ENCODE measurements around the gene ATP6V1B1.
"Not testable (repeated sequence)": the region's sequence is repeated elsewhere in the genome, so short reads cannot be mapped to it uniquely, and the experiment has no call there.

Gene ATP6V1B1

GRCh38 chr2:70994699-70995425 is 59.2 kb downstream of the ATP6V1B1 start, which contains the start of gene TEX261:
Gene TEX261, minus strand, starts transcription at chr2:70994873. Its CDS starts 116 bp downstream, at chr2:70994757.
- H3K36me3 ChIP-seq (ENCODE audit: control insufficient read depth, insufficient read depth, low read length): peaks cover 8% of the 10 kb centered on the region
- no peaks in the 10 kb centered on the region for H3K27me3 ChIP-seq (replicated peaks; ENCODE audit: control insufficient read depth, insufficient read depth, low read length)
- peak within 1 kb of the TSS; percentile 95 for H3K4me3 ChIP-seq (replicated peaks; ENCODE audit: low read depth, low read length)
- TF ChIP-seq, protein P1, sequence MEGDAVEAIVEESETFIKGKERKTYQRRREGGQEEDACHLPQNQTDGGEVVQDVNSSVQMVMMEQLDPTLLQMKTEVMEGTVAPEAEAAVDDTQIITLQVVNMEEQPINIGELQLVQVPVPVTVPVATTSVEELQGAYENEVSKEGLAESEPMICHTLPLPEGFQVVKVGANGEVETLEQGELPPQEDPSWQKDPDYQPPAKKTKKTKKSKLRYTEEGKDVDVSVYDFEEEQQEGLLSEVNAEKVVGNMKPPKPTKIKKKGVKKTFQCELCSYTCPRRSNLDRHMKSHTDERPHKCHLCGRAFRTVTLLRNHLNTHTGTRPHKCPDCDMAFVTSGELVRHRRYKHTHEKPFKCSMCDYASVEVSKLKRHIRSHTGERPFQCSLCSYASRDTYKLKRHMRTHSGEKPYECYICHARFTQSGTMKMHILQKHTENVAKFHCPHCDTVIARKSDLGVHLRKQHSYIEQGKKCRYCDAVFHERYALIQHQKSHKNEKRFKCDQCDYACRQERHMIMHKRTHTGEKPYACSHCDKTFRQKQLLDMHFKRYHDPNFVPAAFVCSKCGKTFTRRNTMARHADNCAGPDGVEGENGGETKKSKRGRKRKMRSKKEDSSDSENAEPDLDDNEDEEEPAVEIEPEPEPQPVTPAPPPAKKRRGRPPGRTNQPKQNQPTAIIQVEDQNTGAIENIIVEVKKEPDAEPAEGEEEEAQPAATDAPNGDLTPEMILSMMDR (IDR thresholded peaks at IDR 0.05; ENCODE audit: insufficient read depth, low read length, poor library complexity, severe bottlenecking): peak; percentile 74
- DNase-seq (ENCODE audit: extremely low read depth, insufficient read length): peak; percentile 93

GRCh38 chr2:70995426-70995729 is 59.7 kb downstream of the ATP6V1B1 start:
- Histone ChIP-seq H3K27me3 (replicated peaks; ENCODE audit: control insufficient read depth, insufficient read depth, low read length) (no peaks in the 10 kb centered on the region), H3K4me3 (replicated peaks; ENCODE audit: low read depth, low read length) (peak overlapping the region; percentile 95), H3K36me3 (ENCODE audit: control insufficient read depth, insufficient read depth, low read length) (peaks cover 7% of the 10 kb centered on the region)
- peak; percentile 48 for DNase-seq (ENCODE audit: extremely low read depth, insufficient read length)
- TF ChIP-seq, protein P1 (IDR thresholded peaks at IDR 0.05; ENCODE audit: insufficient read depth, low read length, poor library complexity, severe bottlenecking): peak; percentile 70

DNA sequence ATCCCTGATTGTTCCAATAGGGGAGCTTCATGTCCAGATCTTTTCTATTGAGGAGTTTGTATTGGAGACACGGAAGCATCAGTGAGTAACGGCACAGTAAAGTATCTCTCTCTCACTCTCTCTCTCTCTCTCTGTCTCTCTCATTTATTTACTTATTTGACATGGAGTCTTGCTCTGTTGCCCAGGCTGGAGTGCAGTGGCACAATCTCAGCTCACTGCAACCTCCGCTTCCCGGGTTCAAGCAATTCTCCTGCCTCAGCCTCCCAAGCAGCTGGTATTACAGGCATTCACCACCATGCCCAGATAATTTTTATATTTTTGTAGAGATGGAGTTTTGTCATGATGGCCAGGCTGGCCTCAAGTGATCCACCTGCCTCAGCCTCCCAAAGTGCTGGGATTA is 63.2 kb downstream of the ATP6V1B1 start:
- not testable (repeated sequence) for H3K4me3 ChIP-seq (replicated peaks; ENCODE audit: low read depth, low read length); DNase-seq (ENCODE audit: extremely low read depth, insufficient read length); H3K36me3 ChIP-seq (ENCODE audit: control insufficient read depth, insufficient read depth, low read length); H3K27me3 ChIP-seq (replicated peaks; ENCODE audit: control insufficient read depth, insufficient read depth, low read length)

DNA sequence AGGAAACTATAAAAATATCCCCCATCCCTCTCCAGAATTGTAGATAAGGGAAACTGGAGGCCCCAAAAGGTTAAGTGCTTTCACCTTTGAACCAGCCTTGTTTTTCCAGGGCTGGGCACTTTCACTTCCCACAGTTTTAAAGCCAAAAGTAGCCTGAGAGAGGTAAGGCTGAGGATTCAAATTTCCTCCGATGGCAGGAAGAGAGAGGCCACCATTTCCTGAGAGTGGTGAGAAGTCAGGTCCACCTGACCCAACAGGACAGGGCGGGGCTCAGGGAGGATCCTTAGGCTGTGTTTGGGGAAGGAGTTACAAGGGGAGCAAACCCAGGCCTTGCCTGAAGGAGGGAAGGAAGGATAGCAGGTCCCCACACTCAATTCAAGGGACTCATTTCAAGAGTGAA is 63.7 kb downstream of the ATP6V1B1 start:
- Histone ChIP-seq H3K36me3 (ENCODE audit: control insufficient read depth, insufficient read depth, low read length) (no peaks in the 10 kb centered on the region), H3K4me3 (replicated peaks; ENCODE audit: low read depth, low read length) (no peak overlapping the region), H3K27me3 (replicated peaks; ENCODE audit: control insufficient read depth, insufficient read depth, low read length) (no peaks in the 10 kb centered on the region)
- TF ChIP-seq, protein P1 (IDR thresholded peaks at IDR 0.05; ENCODE audit: insufficient read depth, low read length, poor library complexity, severe bottlenecking): no peak
- no peak for DNase-seq (ENCODE audit: extremely low read depth, insufficient read length)

DNA sequence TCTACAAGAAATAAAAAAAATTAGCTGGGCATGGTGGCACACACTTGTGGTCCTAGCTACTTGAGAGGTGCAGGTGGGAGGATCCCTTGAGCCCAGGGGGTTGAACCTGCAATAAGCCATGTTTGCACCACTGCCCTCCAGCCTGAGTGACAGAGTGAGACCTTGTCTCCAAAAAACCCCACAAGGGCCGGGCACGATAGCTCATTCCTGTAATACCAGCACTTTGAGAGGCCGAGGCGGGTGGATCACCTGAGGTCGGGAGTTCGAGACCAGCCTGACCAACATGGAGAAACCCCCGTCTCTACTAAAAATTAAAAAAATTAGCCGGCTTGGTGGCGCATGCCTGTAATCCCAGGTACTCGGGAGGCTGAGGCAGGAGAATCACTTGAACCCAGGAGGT is 64.2 kb downstream of the ATP6V1B1 start:
- H3K36me3 ChIP-seq (ENCODE audit: control insufficient read depth, insufficient read depth, low read length); H3K4me3 ChIP-seq (replicated peaks; ENCODE audit: low read depth, low read length); H3K27me3 ChIP-seq (replicated peaks; ENCODE audit: control insufficient read depth, insufficient read depth, low read length); DNase-seq (ENCODE audit: extremely low read depth, insufficient read length): not testable (repeated sequence)

- H3K27me3 ChIP-seq (replicated peaks; ENCODE audit: control insufficient read depth, insufficient read depth, low read length): no peaks in the 10 kb centered on the region
- no peaks in the 10 kb centered on the region for H3K36me3 ChIP-seq (ENCODE audit: control insufficient read depth, insufficient read depth, low read length)
- H3K4me3 ChIP-seq (replicated peaks; ENCODE audit: low read depth, low read length): peak overlapping the region; percentile 54
- DNase-seq (ENCODE audit: extremely low read depth, insufficient read length): peak; percentile 65
- TF ChIP-seq, protein P1 (IDR thresholded peaks at IDR 0.05; ENCODE audit: insufficient read depth, low read length, poor library complexity, severe bottlenecking): peak; percentile 96
These were observed 65.3 kb downstream of the ATP6V1B1 start for GRCh38 chr2:71000780-71001591.
